OCI-LY1 (cell line): ENCODE results near the gene NOXO1.
"Not testable (repeated sequence)": the region's sequence is repeated elsewhere in the genome, so short reads cannot be mapped to it uniquely, and the experiment has no call there.

Source experiments
- H2AFZ ChIP-seq: fragments of 200-600 bp; sonication (generic), shearing (Covaris generic); 2 replicates; pipeline ENCODE4 v1.6.0; 2014; ENCODE audit warnings: antibody characterized with exemption, mild to moderate bottlenecking, low read length
- H3F3A ChIP-seq: fragments of 200-600 bp; sonication (generic), shearing (Covaris generic); 2 replicates; pipeline ENCODE4 v1.6.0; 2014; ENCODE audit warnings: mild to moderate bottlenecking, antibody characterized with exemption, low read length, moderate library complexity; ENCODE audit not compliant: insufficient read depth
- H3K27ac ChIP-seq: fragments of 200-600 bp; sonication (generic); 2 replicates; pipeline ENCODE4 v1.5.1; 2014; ENCODE audit warnings: low read length, mixed run types, mild to moderate bottlenecking, low read depth; ENCODE audit not compliant: poor library complexity, severe bottlenecking
- H3K27me3 ChIP-seq: fragments of 200-600 bp; sonication (generic); 2 replicates; pipeline ENCODE4 v1.6.0; 2014; ENCODE audit warnings: antibody characterized with exemption, mild to moderate bottlenecking, low read length, moderate library complexity; ENCODE audit not compliant: insufficient read depth
- H3K36me3 ChIP-seq: fragments of 200-600 bp; sonication (generic); 2 replicates; pipeline ENCODE4 v1.6.1; 2014; ENCODE audit warnings: mild to moderate bottlenecking, antibody characterized with exemption, low read length, moderate library complexity, mixed read lengths; ENCODE audit not compliant: insufficient read depth
- H3K4me1 ChIP-seq: fragments of 200-600 bp; sonication (generic); 2 replicates; pipeline ENCODE4 v1.5.1; 2014; ENCODE audit warnings: mild to moderate bottlenecking, low read length, moderate library complexity; ENCODE audit not compliant: insufficient read depth, severe bottlenecking
- H3K4me2 ChIP-seq: fragments of 200-600 bp; sonication (generic), shearing (Covaris generic); 2 replicates; pipeline ENCODE4 v1.6.1; 2014; ENCODE audit warnings: low read length
- H3K4me3 ChIP-seq: fragments of 200-600 bp; sonication (generic); 2 replicates; pipeline ENCODE4 v1.5.1; 2014; ENCODE audit warnings: low read length, low read depth, mild to moderate bottlenecking, mixed read lengths; ENCODE audit not compliant: poor library complexity, severe bottlenecking
- H3K79me2 ChIP-seq: fragments of 200-600 bp; shearing (Covaris generic); 2 replicates; pipeline ENCODE4 v1.6.1; 2016; ENCODE audit warnings: mixed run types, low read length, mixed read lengths; ENCODE audit not compliant: insufficient read depth
- H3K9ac ChIP-seq: fragments of 200-600 bp; sonication (generic), shearing (Covaris generic); 2 replicates; pipeline ENCODE4 v1.6.1; 2014; ENCODE audit warnings: mild to moderate bottlenecking, low read length, mixed read lengths
- H3K9me2 ChIP-seq: fragments of 200-600 bp; sonication (generic), shearing (Covaris generic); 2 replicates; pipeline ENCODE4 v1.6.1; 2014; ENCODE audit warnings: low read depth, mild to moderate bottlenecking, low read length, mixed read lengths
- H3K9me3 ChIP-seq: fragments of 200-600 bp; shearing (Covaris generic); 2 replicates; pipeline ENCODE4 v1.6.1; 2014; ENCODE audit warnings: low read length, mixed read lengths
- H4K20me1 ChIP-seq: fragments of 200-600 bp; sonication (generic), shearing (Covaris generic); 2 replicates; pipeline ENCODE4 v1.6.0; 2016; ENCODE audit warnings: mild to moderate bottlenecking, low read length; ENCODE audit not compliant: insufficient read depth
- CTCF ChIP-seq: fragments of 200-600 bp; sonication (generic), shearing (Covaris generic); IDR thresholded peaks from 2 replicates; pipeline ENCODE4 v1.5.1; 2017; ENCODE audit warnings: mild to moderate bottlenecking, antibody characterized with exemption, low read length, moderate library complexity, mixed read lengths
- EZH2 ChIP-seq: fragments of 200-600 bp; sonication (generic), shearing (Covaris generic); IDR thresholded peaks from 2 replicates; pipeline ENCODE4 v1.8.0; 2017; ENCODE audit warnings: borderline replicate concordance, mixed run types, mild to moderate bottlenecking, antibody characterized with exemption, low read length, moderate library complexity, mixed read lengths

Gene NOXO1

GRCh38 chr16:1941162-1942046 is 39.9 kb downstream of the NOXO1 start:
- Histone ChIP-seq H3K9ac (peak overlapping the region; percentile 78; the same call in 1 of the 2 replicates), H3K9me2 (no peaks in the 10 kb centered on the region), H2AFZ (no peak overlapping the region), H3K79me2 (no peaks in the 10 kb centered on the region), H3K9me3 (no peaks in the 10 kb centered on the region), H3K27me3 (no peaks in the 10 kb centered on the region), H3K36me3 (peaks cover 12% of the 10 kb centered on the region), H3F3A (no peaks in the 10 kb centered on the region), H3K4me1 (peaks cover 14% of the 10 kb centered on the region), H3K27ac (peak overlapping the region; percentile 40), H3K4me3 (peak overlapping the region; percentile 77), H4K20me1 (no peaks in the 10 kb centered on the region), H3K4me2 (peak overlapping the region; percentile 78)
- TF ChIP-seq CTCF (peak; percentile 60), EZH2 (no peak)

- Histone ChIP-seq H3K9me3 (no peaks in the 10 kb centered on the region), H3K27me3 (no peaks in the 10 kb centered on the region), H3K79me2 (no peaks in the 10 kb centered on the region), H4K20me1 (no peaks in the 10 kb centered on the region), H3K9ac (no peak overlapping the region), H3K9me2 (no peaks in the 10 kb centered on the region), H3K4me1 (peaks cover 14% of the 10 kb centered on the region), H2AFZ (no peak overlapping the region), H3K4me3 (no peak overlapping the region), H3K4me2 (no peak overlapping the region), H3K27ac (no peak overlapping the region), H3K36me3 (peaks cover 12% of the 10 kb centered on the region), H3F3A (no peaks in the 10 kb centered on the region)
- no peak for TF ChIP-seq CTCF
- no peak for TF ChIP-seq EZH2
Observed at GRCh38 chr16:1940273-1941161, 40.8 kb downstream of the NOXO1 start.

GRCh38 chr16:1939833-1940232 is 41.4 kb downstream of the NOXO1 start:
- not testable (repeated sequence) for H4K20me1 ChIP-seq, H3K9me2 ChIP-seq, H3K9me3 ChIP-seq, H3K27me3 ChIP-seq, H3K4me2 ChIP-seq, H3F3A ChIP-seq, H3K9ac ChIP-seq, H3K4me3 ChIP-seq, H3K27ac ChIP-seq, H2AFZ ChIP-seq, H3K79me2 ChIP-seq
- Histone ChIP-seq H3K36me3 (peaks cover 12% of the 10 kb centered on the region), H3K4me1 (peaks cover 14% of the 10 kb centered on the region)
